Aorta (tissue), 5 donors: Measurements from ENCODE around the gene COL4A6. TPM values are rescaled to one million over a fixed set of nuclear protein-coding genes. Genes with fewer than 3 reads are reported as not detected.

Experiments used
- ATAC-seq: fragments of 200-7000 bp; cut with Tn5 transposase; one replicate; pipeline ENCODE4 v1.9.1; 2022; ENCODE audit warnings: moderate library complexity; ENCODE audit not compliant: low FRiP score
- DNase-seq, 2 donors: peaks; one replicate each; pipeline ENCODE4 v3.0.0-alpha.2; 2020
- H3K27ac ChIP-seq, 2 donors: one replicate each; pipeline ENCODE4 v1.5.1; 2013; ENCODE audit warnings: low read length in 2 of 2, mild to moderate bottlenecking in 2 of 2, moderate library complexity in 2 of 2, control low read depth in 1 of 2, inconsistent platforms in 1 of 2, low read depth in 1 of 2
- H3K27me3 ChIP-seq, 2 donors: one replicate each; pipeline ENCODE4 v1.6.1; 2013; ENCODE audit warnings: control low read depth in 1 of 2, low read length in 1 of 2, mild to moderate bottlenecking in 1 of 2, moderate library complexity in 1 of 2; ENCODE audit not compliant: insufficient read depth in 2 of 2, control insufficient read depth in 1 of 2
- H3K36me3 ChIP-seq, 2 donors: one replicate each; pipeline ENCODE4 v1.6.1; 2013; ENCODE audit warnings: control low read depth in 1 of 2, low read length in 1 of 2, mild to moderate bottlenecking in 1 of 2; ENCODE audit not compliant: insufficient read depth in 2 of 2, control insufficient read depth in 1 of 2
- H3K4me1 ChIP-seq, 2 donors: one replicate each; pipeline ENCODE4 v1.6.1; 2013; ENCODE audit warnings: low read length in 2 of 2, control low read depth in 1 of 2, mild to moderate bottlenecking in 1 of 2, moderate library complexity in 1 of 2; ENCODE audit not compliant: insufficient read depth in 2 of 2, control insufficient read depth in 1 of 2
- H3K4me3 ChIP-seq, 2 donors: one replicate each; pipeline ENCODE4 v1.5.1; 2013; ENCODE audit warnings: low read length in 2 of 2, control low read depth in 1 of 2, mild to moderate bottlenecking in 1 of 2
- H3K9me3 ChIP-seq: one replicate; pipeline ENCODE4 v1.6.1; 2013; ENCODE audit warnings: mild to moderate bottlenecking, low read length; ENCODE audit not compliant: control insufficient read depth
- WGBS, 2 donors: extraction: QIAGEN DNeasy Blood & Tissue Kit; methylation state at CpG; one replicate each; pipeline ENCODE4 v1.1.7; 2013; 5-methylcytosine and 5-hydroxymethylcytosine counted together
- intact Hi-C, 2 donors: fragments of 100-400 bp; cut with DNase I; formaldehyde crosslinking; loops; one replicate each; pipeline versions ENCODE4 v1.14.2 to v1.15.0; 2022
- polyA plus RNA-seq, 2 donors: library from polyadenylated mRNA; stranded (reverse); fragments of 200-250 nt; gene quantifications; one replicate each; pipeline ENCODE4 v1.2.3, GENCODE V29; 2013
- total RNA-seq, 2 donors: library from RNA; stranded (reverse); fragmentation: NEBNext Ultra II Directional; extraction: Animal tissue kit (Norgen Biotek cat#: 25700); gene quantifications; one replicate each; pipeline ENCODE4 v1.2.1, GENCODE V29; 2021
- donor health status: healthy with polysubstance abuse.
- donor health status: Bipolar disorder and iron deficiency.
- donor health status: DM: no; HTN: no; CAD: no.
- donor health status: DM: no; HTN: no; CAD: no.
- donor health status: DM: yes; HTN: yes; CAD: no.

Gene COL4A6
- total and polyA plus RNA-seq, 4 donors = 0.75 to 7.2 (median 1.8) TPM

- no peak overlapping the region for H3K27ac ChIP-seq
- no peaks in the 10 kb centered on the region for H3K4me1 ChIP-seq
- H3K27me3 ChIP-seq = no peaks in the 10 kb centered on the region
- peaks cover 0 to 7% of the 10 kb centered on the region in 2 donors for H3K36me3 ChIP-seq
- ATAC-seq = no peak
- intact Hi-C loops = no loop called here
- DNase-seq = no peak
- no peaks in the 10 kb centered on the region for H3K9me3 ChIP-seq
- H3K4me3 ChIP-seq = no peak overlapping the region
- WGBS, 2 donors = 32 to 72% methylated on average over 1 of the region's 1 CpG
Observed at GRCh38 chrX:108134724-108135123, 303.5 kb downstream of the COL4A6 start.

- Histone ChIP-seq H3K9me3 (no peaks in the 10 kb centered on the region), H3K36me3 (peaks cover 0 to 1% of the 10 kb centered on the region in 2 donors), H3K27me3 (no peaks in the 10 kb centered on the region), H3K4me1 (no peaks in the 10 kb centered on the region), H3K4me3 (no peak overlapping the region), H3K27ac (no peak overlapping the region)
- ATAC-seq (no peak), DNase-seq (no peak)
- intact Hi-C loops = no loop called here
- 68 to 79% methylated on average over 2 of the region's 2 CpGs for WGBS, 2 donors
Observed at GRCh38 chrX:108132876-108133275, 305.3 kb downstream of the COL4A6 start.

GRCh38 chrX:108132034-108132433 lies 306.2 kb downstream of the COL4A6 start:
- Histone ChIP-seq H3K9me3 (no peaks in the 10 kb centered on the region), H3K36me3 (peaks cover 0 to 1% of the 10 kb centered on the region in 2 donors), H3K27ac (no peak overlapping the region), H3K27me3 (no peaks in the 10 kb centered on the region), H3K4me3 (no peak overlapping the region), H3K4me1 (no peaks in the 10 kb centered on the region)
- DNase-seq (no peak), ATAC-seq (no peak)
- WGBS, 2 donors = 88 to 98% methylated on average over 8 of the region's 8 CpGs
- intact Hi-C loops = no loop called here

GRCh38 chrX:108131471-108131870 lies 306.8 kb downstream of the COL4A6 start:
- DNase-seq (no peak), ATAC-seq (no peak)
- no peaks in the 10 kb centered on the region for H3K9me3 ChIP-seq
- WGBS, 2 donors = 70 to 81% methylated on average over 2 of the region's 2 CpGs
- H3K4me3 ChIP-seq = no peak overlapping the region
- intact Hi-C loops = no loop called here
- no peaks in the 10 kb centered on the region for H3K27me3 ChIP-seq
- H3K36me3 ChIP-seq = peaks cover 0 to 1% of the 10 kb centered on the region in 2 donors
- H3K4me1 ChIP-seq = no peaks in the 10 kb centered on the region
- no peak overlapping the region for H3K27ac ChIP-seq

GRCh38 chrX:108130889-108131288 lies 307.3 kb downstream of the COL4A6 start:
- peaks cover 0 to 1% of the 10 kb centered on the region in 2 donors for H3K36me3 ChIP-seq
- H3K4me3 ChIP-seq = no peak overlapping the region
- intact Hi-C loops = no loop called here
- H3K27me3 ChIP-seq = no peaks in the 10 kb centered on the region
- WGBS, 2 donors = 88 to 100% methylated on average over 1 of the region's 1 CpG
- no peaks in the 10 kb centered on the region for H3K4me1 ChIP-seq
- no peak for DNase-seq
- ATAC-seq = no peak
- H3K27ac ChIP-seq = no peak overlapping the region
- H3K9me3 ChIP-seq = no peaks in the 10 kb centered on the region

- H3K27ac ChIP-seq = no peak overlapping the region
- H3K4me1 ChIP-seq = no peaks in the 10 kb centered on the region
- H3K9me3 ChIP-seq = no peaks in the 10 kb centered on the region
- peaks cover 0 to 1% of the 10 kb centered on the region in 2 donors for H3K36me3 ChIP-seq
- DNase-seq = no peak
- 65 to 90% methylated on average over 4 of the region's 4 CpGs for WGBS, 2 donors
- intact Hi-C loops = no loop called here
- no peaks in the 10 kb centered on the region for H3K27me3 ChIP-seq
- no peak for ATAC-seq
- H3K4me3 ChIP-seq = no peak overlapping the region
Observed at GRCh38 chrX:108127152-108127551, 311.1 kb downstream of the COL4A6 start.

GRCh38 chrX:108126661-108127060 lies 311.6 kb downstream of the COL4A6 start:
- ATAC-seq (no peak), DNase-seq (no peak)
- Histone ChIP-seq H3K4me3 (no peak overlapping the region), H3K27me3 (no peaks in the 10 kb centered on the region), H3K4me1 (no peaks in the 10 kb centered on the region), H3K9me3 (no peaks in the 10 kb centered on the region), H3K36me3 (peaks cover 0 to 1% of the 10 kb centered on the region in 2 donors), H3K27ac (no peak overlapping the region)
- 67 to 88% methylated on average over 2 of the region's 2 CpGs for WGBS, 2 donors
- intact Hi-C loops = no loop called here

GRCh38 chrX:108123591-108124366 lies 314.4 kb downstream of the COL4A6 start:
- no peak overlapping the region for H3K27ac ChIP-seq
- DNase-seq = no peak
- H3K4me1 ChIP-seq = no peaks in the 10 kb centered on the region
- no peaks in the 10 kb centered on the region for H3K9me3 ChIP-seq
- no peaks in the 10 kb centered on the region for H3K27me3 ChIP-seq
- intact Hi-C loops = no loop called here
- no peak overlapping the region for H3K4me3 ChIP-seq
- H3K36me3 ChIP-seq = no peaks in the 10 kb centered on the region
- no peak for ATAC-seq
- WGBS, 2 donors = 67 to 95% methylated on average over 3 of the region's 3 CpGs

GRCh38 chrX:108122748-108123147 lies 315.5 kb downstream of the COL4A6 start:
- no peaks in the 10 kb centered on the region for H3K4me1 ChIP-seq
- 76 to 91% methylated on average over 2 of the region's 2 CpGs for WGBS, 2 donors
- H3K36me3 ChIP-seq = no peaks in the 10 kb centered on the region
- H3K27ac ChIP-seq = no peak overlapping the region
- H3K27me3 ChIP-seq = no peaks in the 10 kb centered on the region
- ATAC-seq (no peak), DNase-seq (no peak)
- H3K4me3 ChIP-seq = no peak overlapping the region
- H3K9me3 ChIP-seq = no peaks in the 10 kb centered on the region
- intact Hi-C loops = no loop called here
